WTC11 (cell line): ENCODE measurements around the gene SSTR1. TPM values are rescaled to one million over a fixed set of nuclear protein-coding genes. Genes with fewer than 3 reads are reported as not detected.

Experiments used
- ATF1 ChIP-seq: sonication (generic); formaldehyde crosslinking; IDR thresholded peaks from 2 replicates; pipeline ENCODE4 v1.8.1; 2023; ENCODE audit warnings: mild to moderate bottlenecking, moderate library complexity, missing genetic modification reagents
- E2F4 ChIP-seq: sonication (generic); formaldehyde crosslinking; IDR thresholded peaks from 2 replicates; pipeline ENCODE4 v1.8.1; 2022; ENCODE audit warnings: low read depth, mild to moderate bottlenecking, moderate library complexity, missing genetic modification reagents, borderline replicate concordance
- E2F5 ChIP-seq: sonication (generic); formaldehyde crosslinking; IDR thresholded peaks from 2 replicates; pipeline ENCODE4 v1.8.1; 2022; ENCODE audit warnings: mild to moderate bottlenecking, moderate library complexity, missing genetic modification reagents
- ESRRA ChIP-seq: sonication (generic); formaldehyde crosslinking; IDR thresholded peaks from 2 replicates; pipeline ENCODE4 v1.8.1; 2022; ENCODE audit warnings: mild to moderate bottlenecking, missing genetic modification reagents, borderline replicate concordance
- FOXJ3 ChIP-seq: sonication (generic); formaldehyde crosslinking; IDR thresholded peaks from 2 replicates; pipeline ENCODE4 v1.9.0; 2021; ENCODE audit warnings: missing genetic modification reagents, mild to moderate bottlenecking, borderline replicate concordance
- FOXK1 ChIP-seq: sonication (generic); formaldehyde crosslinking; IDR thresholded peaks from 2 replicates; pipeline ENCODE4 v1.8.0; 2022; ENCODE audit warnings: mild to moderate bottlenecking, moderate library complexity, missing genetic modification reagents
- GABPB1 ChIP-seq: sonication (generic); formaldehyde crosslinking; IDR thresholded peaks from 2 replicates; pipeline ENCODE4 v1.8.1; 2023; ENCODE audit warnings: mild to moderate bottlenecking, missing genetic modification reagents
- GTF2I ChIP-seq: fragments of 250-450 bp; sonication (Bioruptor Pico); conservative IDR thresholded peaks from 2 replicates; pipeline ENCODE4 v1.4.0; 2021; ENCODE audit warnings: mild to moderate bottlenecking
- IRF2 ChIP-seq: sonication (generic); formaldehyde crosslinking; IDR thresholded peaks from 2 replicates; pipeline ENCODE4 v1.8.0; 2022; ENCODE audit warnings: low read depth, missing genetic modification reagents, borderline replicate concordance
- KAT7 ChIP-seq: sonication (generic); formaldehyde crosslinking; IDR thresholded peaks from 2 replicates; pipeline ENCODE4 v1.8.1; 2023; ENCODE audit warnings: missing genetic modification reagents, mild to moderate bottlenecking, borderline replicate concordance
- MLX ChIP-seq: sonication (generic); formaldehyde crosslinking; IDR thresholded peaks from 2 replicates; pipeline ENCODE4 v1.8.1; 2023; ENCODE audit warnings: mild to moderate bottlenecking, missing genetic modification reagents, moderate library complexity
- PREB ChIP-seq: sonication (generic); formaldehyde crosslinking; IDR thresholded peaks from 2 replicates; pipeline ENCODE4 v1.8.1; 2022; ENCODE audit warnings: mild to moderate bottlenecking, missing genetic modification reagents, moderate library complexity, borderline replicate concordance
- RORB ChIP-seq: fragments of 250-450 bp; sonication (Bioruptor Pico); IDR thresholded peaks from 2 replicates; pipeline ENCODE4 v1.9.0; 2021; ENCODE audit warnings: mild to moderate bottlenecking
- TCF7 ChIP-seq: sonication (generic); formaldehyde crosslinking; IDR thresholded peaks from 2 replicates; pipeline ENCODE4 v1.8.0; 2022; ENCODE audit warnings: mild to moderate bottlenecking, low read depth, missing genetic modification reagents, moderate library complexity
- ZNF263 ChIP-seq: sonication (generic); formaldehyde crosslinking; IDR thresholded peaks from 2 replicates; pipeline ENCODE4 v1.8.1; 2022; ENCODE audit warnings: low read depth, mild to moderate bottlenecking, moderate library complexity, missing genetic modification reagents
- total RNA-seq: library from RNA; stranded (reverse); gene quantifications from 3 replicates; pipeline ENCODE4 v1.2.3, GENCODE V29; 2021
- TF ChIP-seq, protein P1 (sequence below): sonication (generic); formaldehyde crosslinking; IDR thresholded peaks from 2 replicates; pipeline ENCODE4 v1.8.0; 2022; ENCODE audit warnings: mild to moderate bottlenecking, missing genetic modification reagents
- TF ChIP-seq, protein P2 (sequence below): fragments of 250-450 bp; sonication (Bioruptor Pico); conservative IDR thresholded peaks from 2 replicates; pipeline ENCODE4 v1.9.0; 2021; ENCODE audit warnings: mild to moderate bottlenecking
- TF ChIP-seq, protein P3 (sequence below): sonication (generic); formaldehyde crosslinking; IDR thresholded peaks from 2 replicates; pipeline ENCODE4 v1.8.0; 2023; ENCODE audit warnings: missing genetic modification reagents, mild to moderate bottlenecking, borderline replicate concordance
- TF ChIP-seq, protein P4 (sequence below): sonication (generic); formaldehyde crosslinking; IDR thresholded peaks from 2 replicates; pipeline ENCODE4 v1.8.0; 2022; ENCODE audit warnings: mild to moderate bottlenecking, missing genetic modification reagents
- TF ChIP-seq, protein P5 (sequence below): sonication (generic); formaldehyde crosslinking; IDR thresholded peaks from 2 replicates; pipeline ENCODE4 v1.8.0; 2022; ENCODE audit warnings: missing genetic modification reagents

The SSTR1 gene
- total RNA-seq, 1 experiment from 2014 or later = 1.7 TPM

DNA sequence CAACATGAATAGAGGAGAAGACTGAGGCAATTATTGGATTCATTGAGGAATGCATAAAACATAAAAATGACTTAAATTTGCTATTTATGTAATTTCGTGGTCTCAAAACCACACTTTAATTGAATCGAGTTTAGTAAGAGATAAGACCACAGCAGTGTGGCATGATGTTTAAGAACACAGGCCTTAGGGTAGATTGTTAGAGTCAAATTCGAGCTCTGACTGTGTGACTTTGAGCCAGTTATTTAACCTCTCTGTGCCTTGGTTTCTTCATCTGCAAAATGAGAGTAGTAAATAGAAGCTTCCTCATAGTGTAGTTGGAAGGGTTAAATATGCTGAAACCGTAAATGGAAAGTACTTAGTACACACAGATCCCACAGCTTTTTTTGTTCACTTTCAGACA, 9.3 kb upstream of the SSTR1 start (continued):
- TF ChIP-seq, protein P1, sequence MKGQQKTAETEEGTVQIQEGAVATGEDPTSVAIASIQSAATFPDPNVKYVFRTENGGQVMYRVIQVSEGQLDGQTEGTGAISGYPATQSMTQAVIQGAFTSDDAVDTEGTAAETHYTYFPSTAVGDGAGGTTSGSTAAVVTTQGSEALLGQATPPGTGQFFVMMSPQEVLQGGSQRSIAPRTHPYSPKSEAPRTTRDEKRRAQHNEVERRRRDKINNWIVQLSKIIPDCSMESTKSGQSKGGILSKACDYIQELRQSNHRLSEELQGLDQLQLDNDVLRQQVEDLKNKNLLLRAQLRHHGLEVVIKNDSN = no peak
- TF ChIP-seq E2F5 (CRISPR knock-in tag) (no peak), PREB (CRISPR knock-in tag) (no peak), MLX (CRISPR knock-in tag) (no peak), RORB (CRISPR knock-in tag) (no peak), IRF2 (CRISPR knock-in tag) (no peak), ATF1 (CRISPR knock-in tag) (no peak), FOXJ3 (CRISPR knock-in tag) (no peak), GTF2I (CRISPR knock-in tag) (no peak), ZNF263 (CRISPR knock-in tag) (no peak), GABPB1 (no peak), FOXK1 (no peak), ESRRA (CRISPR knock-in tag) (no peak), KAT7 (no peak), E2F4 (CRISPR knock-in tag) (no peak), TCF7 (CRISPR knock-in tag) (no peak)
- TF ChIP-seq, protein P2, sequence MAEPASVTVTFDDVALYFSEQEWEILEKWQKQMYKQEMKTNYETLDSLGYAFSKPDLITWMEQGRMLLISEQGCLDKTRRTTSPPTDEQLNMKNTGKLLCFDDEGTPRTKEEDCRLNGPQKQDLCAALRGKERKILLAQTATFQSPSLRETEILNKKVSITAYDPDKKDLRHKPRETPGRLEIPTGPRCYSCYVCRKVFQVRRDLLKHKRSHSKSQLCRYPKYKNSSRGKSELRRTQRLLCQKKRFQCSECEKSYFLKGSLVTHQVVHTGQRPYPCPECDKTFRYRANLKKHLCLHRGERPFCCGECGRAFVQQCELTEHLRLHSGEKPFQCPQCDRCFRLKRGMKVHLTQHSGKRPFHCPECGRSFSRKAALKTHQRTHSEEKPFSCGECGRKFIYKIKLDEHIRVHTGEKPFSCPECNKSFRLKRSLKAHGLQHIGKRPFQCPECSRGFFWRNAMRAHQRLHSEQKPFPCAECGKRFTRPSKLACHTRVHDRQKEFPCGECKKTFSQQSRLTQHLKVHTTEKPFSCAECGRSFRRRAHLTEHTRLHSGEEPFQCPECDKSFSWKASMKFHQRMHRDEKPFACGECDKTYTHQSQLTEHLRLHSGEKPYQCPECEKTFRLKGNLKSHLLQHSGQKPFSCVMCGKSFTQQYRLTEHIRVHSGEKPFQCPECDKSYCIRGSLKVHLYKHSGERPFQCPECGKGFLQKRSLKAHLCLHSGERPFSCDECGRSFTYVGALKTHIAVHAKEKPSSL = peak; percentile 88
- TF ChIP-seq, protein P3, sequence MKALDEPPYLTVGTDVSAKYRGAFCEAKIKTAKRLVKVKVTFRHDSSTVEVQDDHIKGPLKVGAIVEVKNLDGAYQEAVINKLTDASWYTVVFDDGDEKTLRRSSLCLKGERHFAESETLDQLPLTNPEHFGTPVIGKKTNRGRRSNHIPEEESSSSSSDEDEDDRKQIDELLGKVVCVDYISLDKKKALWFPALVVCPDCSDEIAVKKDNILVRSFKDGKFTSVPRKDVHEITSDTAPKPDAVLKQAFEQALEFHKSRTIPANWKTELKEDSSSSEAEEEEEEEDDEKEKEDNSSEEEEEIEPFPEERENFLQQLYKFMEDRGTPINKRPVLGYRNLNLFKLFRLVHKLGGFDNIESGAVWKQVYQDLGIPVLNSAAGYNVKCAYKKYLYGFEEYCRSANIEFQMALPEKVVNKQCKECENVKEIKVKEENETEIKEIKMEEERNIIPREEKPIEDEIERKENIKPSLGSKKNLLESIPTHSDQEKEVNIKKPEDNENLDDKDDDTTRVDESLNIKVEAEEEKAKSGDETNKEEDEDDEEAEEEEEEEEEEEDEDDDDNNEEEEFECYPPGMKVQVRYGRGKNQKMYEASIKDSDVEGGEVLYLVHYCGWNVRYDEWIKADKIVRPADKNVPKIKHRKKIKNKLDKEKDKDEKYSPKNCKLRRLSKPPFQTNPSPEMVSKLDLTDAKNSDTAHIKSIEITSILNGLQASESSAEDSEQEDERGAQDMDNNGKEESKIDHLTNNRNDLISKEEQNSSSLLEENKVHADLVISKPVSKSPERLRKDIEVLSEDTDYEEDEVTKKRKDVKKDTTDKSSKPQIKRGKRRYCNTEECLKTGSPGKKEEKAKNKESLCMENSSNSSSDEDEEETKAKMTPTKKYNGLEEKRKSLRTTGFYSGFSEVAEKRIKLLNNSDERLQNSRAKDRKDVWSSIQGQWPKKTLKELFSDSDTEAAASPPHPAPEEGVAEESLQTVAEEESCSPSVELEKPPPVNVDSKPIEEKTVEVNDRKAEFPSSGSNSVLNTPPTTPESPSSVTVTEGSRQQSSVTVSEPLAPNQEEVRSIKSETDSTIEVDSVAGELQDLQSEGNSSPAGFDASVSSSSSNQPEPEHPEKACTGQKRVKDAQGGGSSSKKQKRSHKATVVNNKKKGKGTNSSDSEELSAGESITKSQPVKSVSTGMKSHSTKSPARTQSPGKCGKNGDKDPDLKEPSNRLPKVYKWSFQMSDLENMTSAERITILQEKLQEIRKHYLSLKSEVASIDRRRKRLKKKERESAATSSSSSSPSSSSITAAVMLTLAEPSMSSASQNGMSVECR = no peak
- TF ChIP-seq, protein P4, sequence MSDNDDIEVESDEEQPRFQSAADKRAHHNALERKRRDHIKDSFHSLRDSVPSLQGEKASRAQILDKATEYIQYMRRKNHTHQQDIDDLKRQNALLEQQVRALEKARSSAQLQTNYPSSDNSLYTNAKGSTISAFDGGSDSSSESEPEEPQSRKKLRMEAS (CRISPR knock-in tag) = no peak
- TF ChIP-seq, protein P5, sequence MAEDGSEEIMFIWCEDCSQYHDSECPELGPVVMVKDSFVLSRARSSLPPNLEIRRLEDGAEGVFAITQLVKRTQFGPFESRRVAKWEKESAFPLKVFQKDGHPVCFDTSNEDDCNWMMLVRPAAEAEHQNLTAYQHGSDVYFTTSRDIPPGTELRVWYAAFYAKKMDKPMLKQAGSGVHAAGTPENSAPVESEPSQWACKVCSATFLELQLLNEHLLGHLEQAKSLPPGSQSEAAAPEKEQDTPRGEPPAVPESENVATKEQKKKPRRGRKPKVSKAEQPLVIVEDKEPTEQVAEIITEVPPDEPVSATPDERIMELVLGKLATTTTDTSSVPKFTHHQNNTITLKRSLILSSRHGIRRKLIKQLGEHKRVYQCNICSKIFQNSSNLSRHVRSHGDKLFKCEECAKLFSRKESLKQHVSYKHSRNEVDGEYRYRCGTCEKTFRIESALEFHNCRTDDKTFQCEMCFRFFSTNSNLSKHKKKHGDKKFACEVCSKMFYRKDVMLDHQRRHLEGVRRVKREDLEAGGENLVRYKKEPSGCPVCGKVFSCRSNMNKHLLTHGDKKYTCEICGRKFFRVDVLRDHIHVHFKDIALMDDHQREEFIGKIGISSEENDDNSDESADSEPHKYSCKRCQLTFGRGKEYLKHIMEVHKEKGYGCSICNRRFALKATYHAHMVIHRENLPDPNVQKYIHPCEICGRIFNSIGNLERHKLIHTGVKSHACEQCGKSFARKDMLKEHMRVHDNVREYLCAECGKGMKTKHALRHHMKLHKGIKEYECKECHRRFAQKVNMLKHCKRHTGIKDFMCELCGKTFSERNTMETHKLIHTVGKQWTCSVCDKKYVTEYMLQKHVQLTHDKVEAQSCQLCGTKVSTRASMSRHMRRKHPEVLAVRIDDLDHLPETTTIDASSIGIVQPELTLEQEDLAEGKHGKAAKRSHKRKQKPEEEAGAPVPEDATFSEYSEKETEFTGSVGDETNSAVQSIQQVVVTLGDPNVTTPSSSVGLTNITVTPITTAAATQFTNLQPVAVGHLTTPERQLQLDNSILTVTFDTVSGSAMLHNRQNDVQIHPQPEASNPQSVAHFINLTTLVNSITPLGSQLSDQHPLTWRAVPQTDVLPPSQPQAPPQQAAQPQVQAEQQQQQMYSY = no peak
